K562 (cell line): ENCODE measurements around the gene CPLANE2. TPM values are rescaled to one million over a fixed set of nuclear protein-coding genes. Genes with fewer than 3 reads are reported as not detected.

Experiments
- CBX2 ChIP-seq: fragments of 200-600 bp; sonication (generic); IDR thresholded peaks from one replicate; pipeline ENCODE4 v1.6.1; 2012; ENCODE audit warnings: mild to moderate bottlenecking, low read length, inconsistent platforms; ENCODE audit not compliant: insufficient read depth, poor library complexity, severe bottlenecking
- CBX5 ChIP-seq: IDR thresholded peaks from 2 replicates; pipeline ENCODE4 v1.6.1; 2014; ENCODE audit warnings: low read depth, borderline replicate concordance
- KDM1A ChIP-seq, 2 experiments: fragments of 450-650 bp; IDR thresholded peaks; 2 replicates each; pipeline ENCODE4 v1.6.1; 2016; ENCODE audit warnings: mild to moderate bottlenecking in 2 of 2
- NR2C2 ChIP-seq, 2 experiments: fragments of 200-800 bp in 1 of 2; sonication (Bioruptor generic) in 1 of 2; sonication (generic) in 1 of 2; formaldehyde crosslinking in 1 of 2; IDR thresholded peaks; 2 replicates each; pipeline versions ENCODE4 v1.6.1 to v1.8.0; 2016 to 2022; ENCODE audit warnings: mild to moderate bottlenecking in 1 of 2, missing compliant biosample characterization in 1 of 2, missing genetic modification characterization in 1 of 2, missing genetic modification reagents in 1 of 2
- ZNF133 ChIP-seq: fragments of 250-450 bp; sonication (Bioruptor Pico); IDR thresholded peaks from 2 replicates; pipeline ENCODE4 v1.4.0; 2020; ENCODE audit warnings: mild to moderate bottlenecking
- ZNF224 ChIP-seq: sonication (generic); formaldehyde crosslinking; IDR thresholded peaks from 2 replicates; pipeline ENCODE4 v1.8.0; 2022; ENCODE audit warnings: mild to moderate bottlenecking, missing genetic modification reagents
- polyA plus RNA-seq, 8 experiments: library from polyadenylated mRNA; depleted of rRNA in 4 of 8; stranded (reverse) in 5 of 8; unstranded in 3 of 8; fragments of >200 nt; fragmentation: Nextera tagmentation in 2 of 8; fragmentation: Illumina TruSeq in 1 of 8; extraction: Ambion mirVana in 2 of 8; extraction: Trizol in 1 of 8; gene quantifications; 2 replicates each; pipeline versions ENCODE4 v1.2.1 to v1.2.3, GENCODE V29; 2011 to 2014; ENCODE audit warnings: inconsistent platforms in 1 of 8, missing spikeins in 1 of 8
- total RNA-seq, 7 experiments: library from RNA; depleted of rRNA in 6 of 7; stranded (reverse); fragments of >200 nt in 6 of 7; fragmentation: Illumina TruSeq in 2 of 7; extraction: Trizol in 2 of 7; gene quantifications; 2 replicates each; pipeline versions ENCODE4 v1.2.1 to v1.2.3, GENCODE V29; 2011 to 2021; ENCODE audit warnings: low replicate concordance in 1 of 7
- TF ChIP-seq, protein P1 (sequence below): sonication (generic); formaldehyde crosslinking; IDR thresholded peaks from 2 replicates; pipeline ENCODE4 v1.9.0; 2022; ENCODE audit warnings: mild to moderate bottlenecking, missing genetic modification reagents
- TF ChIP-seq, protein P2 (sequence below): IDR thresholded peaks from 2 replicates; pipeline ENCODE4 v1.6.1; 2011; ENCODE audit warnings: borderline replicate concordance, low read depth, mild to moderate bottlenecking, moderate library complexity, low read length; ENCODE audit not compliant: insufficient read depth, poor library complexity, severe bottlenecking

Gene CPLANE2
- total and polyA plus RNA-seq, 9 of the 15 experiments (the other 6 are each of a cell fraction or from before 2014, with no cell fraction given) = 0.17 to 20.9 (median 8.1) TPM

DNA sequence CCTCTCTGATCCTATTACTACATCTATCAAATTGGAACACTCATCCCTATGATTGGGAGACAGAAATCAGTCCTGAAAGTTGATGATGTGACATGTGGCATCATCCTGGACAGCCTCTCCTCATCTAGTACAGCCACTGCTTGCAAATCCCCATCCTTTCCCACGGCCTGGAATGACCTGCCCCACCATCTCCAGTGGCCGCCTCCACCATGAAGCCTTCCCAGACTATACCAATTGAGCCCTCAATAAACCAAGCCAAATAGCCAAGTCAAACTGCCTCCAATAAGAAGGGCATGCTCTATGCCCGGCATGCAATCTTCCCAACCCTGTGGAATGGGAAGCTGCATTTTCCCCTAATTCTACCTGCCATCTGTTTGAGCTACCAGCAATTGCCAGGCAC lies 24.0 kb downstream of the CPLANE2 start (continued):
- TF ChIP-seq, protein P1, sequence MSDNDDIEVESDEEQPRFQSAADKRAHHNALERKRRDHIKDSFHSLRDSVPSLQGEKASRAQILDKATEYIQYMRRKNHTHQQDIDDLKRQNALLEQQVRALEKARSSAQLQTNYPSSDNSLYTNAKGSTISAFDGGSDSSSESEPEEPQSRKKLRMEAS (CRISPR knock-in tag) = no peak
- TF ChIP-seq ZNF133 (CRISPR knock-in tag) = no peak
- TF ChIP-seq, protein P2, sequence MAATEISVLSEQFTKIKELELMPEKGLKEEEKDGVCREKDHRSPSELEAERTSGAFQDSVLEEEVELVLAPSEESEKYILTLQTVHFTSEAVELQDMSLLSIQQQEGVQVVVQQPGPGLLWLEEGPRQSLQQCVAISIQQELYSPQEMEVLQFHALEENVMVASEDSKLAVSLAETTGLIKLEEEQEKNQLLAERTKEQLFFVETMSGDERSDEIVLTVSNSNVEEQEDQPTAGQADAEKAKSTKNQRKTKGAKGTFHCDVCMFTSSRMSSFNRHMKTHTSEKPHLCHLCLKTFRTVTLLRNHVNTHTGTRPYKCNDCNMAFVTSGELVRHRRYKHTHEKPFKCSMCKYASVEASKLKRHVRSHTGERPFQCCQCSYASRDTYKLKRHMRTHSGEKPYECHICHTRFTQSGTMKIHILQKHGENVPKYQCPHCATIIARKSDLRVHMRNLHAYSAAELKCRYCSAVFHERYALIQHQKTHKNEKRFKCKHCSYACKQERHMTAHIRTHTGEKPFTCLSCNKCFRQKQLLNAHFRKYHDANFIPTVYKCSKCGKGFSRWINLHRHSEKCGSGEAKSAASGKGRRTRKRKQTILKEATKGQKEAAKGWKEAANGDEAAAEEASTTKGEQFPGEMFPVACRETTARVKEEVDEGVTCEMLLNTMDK = no peak
- peak; percentile 34 to 38; a peak in 1 of 4 replicates for TF ChIP-seq KDM1A (IDR thresholded peaks at IDR 0.05)
- TF ChIP-seq CBX5 = no peak
- TF ChIP-seq NR2C2 (CRISPR knock-in tag; IDR thresholded peaks at IDR 0.05) = no peak
- TF ChIP-seq NR2C2 (tag; IDR thresholded peaks at IDR 0.05) = no peak
- no peak for TF ChIP-seq CBX2
- no peak for TF ChIP-seq ZNF224 (CRISPR knock-in tag)
